Forelimb muscle (tissue), 1 donor: Measurements from ENCODE around the gene KCTD4. TPM values are rescaled to one million over a fixed set of nuclear protein-coding genes. Genes with fewer than 3 reads are reported as not detected.
"Not testable (repeated sequence)": the region's sequence is repeated elsewhere in the genome, so short reads cannot be mapped to it uniquely, and the experiment has no call there.

ENCODE experiments used
- DNase-seq: peaks from one replicate; pipeline ENCODE4 v3.0.0-alpha.2; 2013; ENCODE audit warnings: low read depth
- polyA plus RNA-seq: library from polyadenylated mRNA; unstranded; fragments of 120-200 nt; gene quantifications from one replicate; pipeline ENCODE4 v1.2.1, GENCODE V29; 2013; ENCODE audit not compliant: insufficient read length

Gene KCTD4
- polyA plus RNA-seq, 1 donor, result not detected

DNA sequence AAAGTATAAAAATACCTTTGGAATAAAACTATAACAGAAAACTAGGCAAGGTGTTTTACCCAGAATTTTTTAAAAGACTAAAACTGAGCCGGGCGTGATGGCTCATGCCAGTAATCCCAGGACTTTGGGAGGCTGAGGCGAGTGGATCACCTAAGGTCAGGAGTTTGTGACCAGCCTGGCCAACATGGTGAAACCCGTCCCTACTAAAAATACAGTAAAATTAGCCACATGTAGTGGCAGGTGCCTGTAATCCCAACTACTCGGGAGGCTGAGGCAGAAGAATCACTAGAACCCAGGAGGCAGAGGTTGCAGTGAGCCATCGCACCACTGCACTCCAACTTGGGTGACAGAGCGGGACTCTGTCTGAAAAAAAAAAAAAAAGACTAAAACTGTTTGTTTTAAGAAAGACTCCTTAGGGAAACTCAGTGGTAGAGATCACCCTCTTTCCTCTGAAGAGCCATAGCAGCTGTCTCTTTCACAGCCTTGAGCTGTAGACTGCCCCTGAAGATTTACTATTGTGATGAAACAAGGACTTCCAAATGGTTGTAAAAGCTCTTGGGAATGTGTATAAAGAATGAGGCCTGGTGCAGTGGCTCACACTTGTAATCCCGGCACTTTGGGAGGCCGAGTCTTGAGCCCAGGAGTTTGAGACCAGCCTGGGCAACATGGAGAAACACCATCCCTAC lies 14.7 kb upstream of the KCTD4 start:
- no peak for DNase-seq

DNA sequence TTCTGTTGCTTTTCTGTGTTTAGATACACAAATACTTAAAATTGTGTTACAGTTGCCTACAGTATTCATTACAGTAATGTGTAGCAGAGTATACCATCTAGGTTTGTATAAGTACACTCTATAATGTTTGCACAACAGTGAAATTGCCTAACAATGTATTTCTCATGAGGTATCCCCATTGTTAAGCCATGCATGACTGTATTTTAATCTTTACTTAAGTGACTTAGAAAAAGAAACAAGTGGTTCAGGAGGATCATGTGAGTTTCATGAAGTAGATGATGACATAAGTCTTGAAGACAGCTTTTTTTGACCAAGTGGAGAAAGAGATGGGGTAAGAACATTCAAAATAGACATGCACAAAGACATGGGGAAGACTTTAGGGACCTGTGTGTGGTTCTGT lies 8.4 kb upstream of the KCTD4 start:
- DNase-seq, result no peak

DNA sequence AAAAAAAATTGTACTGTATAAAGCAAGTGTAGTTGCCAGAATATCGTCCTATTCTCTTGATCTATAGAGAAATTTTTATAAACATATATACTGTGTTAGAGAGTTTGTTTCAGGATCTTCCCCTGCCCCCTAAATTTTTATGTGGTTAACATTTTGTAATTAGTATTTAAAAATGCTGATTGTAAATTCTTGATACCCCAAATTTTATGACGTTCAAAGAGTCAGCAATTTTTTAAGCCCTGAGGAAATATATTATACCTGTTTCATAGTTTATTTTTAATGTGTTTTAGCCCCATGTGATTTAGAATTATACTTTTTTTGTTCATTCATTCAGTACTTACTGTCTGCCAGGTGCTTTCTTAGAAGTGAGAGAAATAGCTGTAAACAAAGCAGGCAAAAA lies 7.3 kb upstream of the KCTD4 start:
- DNase-seq, result no peak

DNA sequence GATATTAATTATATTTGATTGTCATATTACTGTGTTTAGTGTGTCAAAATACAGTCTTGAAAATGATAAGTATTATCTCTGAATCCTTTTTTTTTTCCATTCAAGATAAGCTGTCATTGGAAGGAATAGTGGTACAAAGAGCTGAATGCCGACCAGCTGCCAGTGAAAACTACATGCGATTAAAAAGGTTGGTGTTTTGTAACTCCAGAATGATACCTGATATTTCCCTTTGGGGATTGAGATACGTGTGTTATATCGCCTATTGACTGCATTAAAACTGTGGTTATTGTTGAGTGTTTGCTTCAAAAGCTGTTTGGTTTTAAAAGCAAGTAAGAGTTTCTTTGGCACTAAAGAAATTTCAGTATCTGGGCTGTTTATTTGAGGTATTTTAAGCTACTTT lies 6.5 kb upstream of the KCTD4 start:
- DNase-seq, result no peak

DNA sequence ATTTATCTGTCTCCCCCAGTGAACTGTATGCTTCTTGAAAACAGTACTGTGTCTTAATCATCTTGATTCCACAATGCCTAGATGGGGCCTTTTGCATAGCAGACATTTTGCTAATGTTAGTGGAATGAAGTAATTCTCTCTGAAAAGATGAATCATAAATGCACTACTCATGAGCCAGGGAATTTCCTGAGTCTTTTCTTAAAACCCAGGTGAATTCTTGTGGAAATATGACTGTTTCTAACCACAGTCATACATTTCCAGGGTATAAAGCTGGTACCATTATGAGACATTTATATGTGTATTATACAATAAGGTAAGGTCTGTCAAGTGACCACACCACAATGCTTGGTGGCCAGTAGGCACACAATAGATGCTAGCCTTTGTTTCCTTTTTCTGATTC lies 5.5 kb upstream of the KCTD4 start:
- no peak for DNase-seq

DNA sequence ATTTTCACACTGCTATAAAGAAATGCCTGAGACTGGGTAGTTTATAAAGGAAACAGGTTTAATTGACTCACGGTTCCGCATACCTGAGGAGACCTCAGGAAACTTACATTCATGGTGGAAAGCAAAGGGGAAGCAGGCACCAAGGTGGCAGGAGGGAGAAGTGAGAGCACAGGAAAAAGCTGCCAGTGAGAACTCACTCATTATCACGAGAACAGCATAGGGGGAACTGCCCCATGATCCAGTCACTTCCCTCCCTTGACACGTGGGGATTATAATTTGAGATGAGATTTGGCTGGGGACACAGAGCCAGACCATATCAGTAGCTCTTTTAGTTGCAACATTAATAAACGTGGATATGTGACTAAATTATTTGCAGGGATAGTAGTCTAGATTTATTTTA lies 4.3 kb upstream of the KCTD4 start:
- no peak for DNase-seq

DNA sequence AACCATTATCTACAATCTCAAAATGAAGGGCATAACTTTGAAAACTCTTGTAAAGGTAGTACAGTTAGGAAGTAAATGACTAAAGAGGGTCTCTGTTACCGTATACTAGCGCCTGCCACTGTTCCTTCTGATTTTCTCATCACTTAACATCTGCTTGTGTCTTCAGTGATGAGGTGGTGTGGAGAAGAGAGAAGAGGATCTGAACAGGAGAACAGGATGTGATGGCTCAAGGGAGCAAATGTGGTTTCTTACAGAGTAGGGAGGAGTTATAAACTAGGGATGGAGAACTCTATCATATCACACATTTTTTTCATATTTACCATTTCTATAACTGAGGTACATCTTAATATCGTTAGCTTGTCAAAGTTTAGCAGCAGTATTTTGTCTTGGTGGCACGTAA lies 1.1 kb downstream of the KCTD4 start:
- DNase-seq, result no peak

DNA sequence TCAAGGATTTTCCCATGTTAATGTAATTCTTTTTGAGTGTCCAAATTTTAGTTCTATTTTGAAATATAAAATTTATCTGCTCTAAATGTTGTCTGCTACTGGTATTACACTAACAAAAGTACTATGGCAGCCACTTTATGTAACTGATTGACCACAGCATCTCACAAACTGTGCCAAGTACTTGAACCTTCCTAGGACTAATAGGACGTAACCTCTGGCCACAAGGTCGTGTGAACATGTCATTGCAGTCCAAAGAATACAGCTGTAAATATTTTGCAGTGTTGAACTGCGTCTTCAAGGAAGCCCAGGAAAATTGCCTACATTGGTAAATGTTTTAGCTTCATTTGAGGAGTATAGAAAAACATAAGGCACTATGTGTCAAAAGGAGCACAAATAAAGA lies 1.9 kb downstream of the KCTD4 start:
- no peak for DNase-seq

DNA sequence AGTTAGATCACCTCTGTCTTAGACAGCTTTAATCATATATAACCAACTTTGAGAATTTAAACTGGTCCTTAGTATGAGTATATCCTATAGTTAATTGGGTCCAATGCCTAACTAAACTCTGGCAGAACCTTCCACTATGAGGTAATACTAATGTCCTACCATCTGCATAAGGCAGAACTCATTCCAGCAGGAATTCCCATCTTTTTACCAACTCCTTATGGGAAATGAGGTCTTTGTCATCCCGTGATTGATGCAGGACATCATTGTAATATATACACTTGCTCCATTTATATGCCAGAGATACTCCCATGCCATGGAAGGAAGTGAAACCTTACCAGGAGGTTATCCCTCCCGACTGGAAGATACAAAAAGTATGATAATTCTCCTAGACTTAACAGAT lies 2.8 kb downstream of the KCTD4 start:
- DNase-seq, result no peak

DNA sequence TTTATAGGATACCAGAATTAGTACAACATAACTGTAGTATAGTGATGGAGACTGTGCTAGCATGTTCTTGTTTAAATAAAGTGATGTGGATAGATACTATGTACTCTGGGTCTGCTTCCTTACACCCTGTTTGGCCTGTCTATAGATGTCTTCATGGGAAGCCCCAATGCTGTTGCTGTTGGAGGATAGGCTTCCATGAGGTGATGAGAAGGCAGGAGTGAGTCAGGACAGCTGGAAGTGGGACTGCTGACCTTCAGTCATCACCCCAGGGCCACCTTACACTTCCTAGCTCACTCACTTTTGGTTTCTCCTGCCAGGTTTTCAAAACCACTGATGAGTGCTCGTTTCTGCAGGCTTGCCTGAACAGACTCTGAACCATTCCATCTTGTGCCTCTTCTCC lies 4.2 kb downstream of the KCTD4 start:
- DNase-seq, result no peak

DNA sequence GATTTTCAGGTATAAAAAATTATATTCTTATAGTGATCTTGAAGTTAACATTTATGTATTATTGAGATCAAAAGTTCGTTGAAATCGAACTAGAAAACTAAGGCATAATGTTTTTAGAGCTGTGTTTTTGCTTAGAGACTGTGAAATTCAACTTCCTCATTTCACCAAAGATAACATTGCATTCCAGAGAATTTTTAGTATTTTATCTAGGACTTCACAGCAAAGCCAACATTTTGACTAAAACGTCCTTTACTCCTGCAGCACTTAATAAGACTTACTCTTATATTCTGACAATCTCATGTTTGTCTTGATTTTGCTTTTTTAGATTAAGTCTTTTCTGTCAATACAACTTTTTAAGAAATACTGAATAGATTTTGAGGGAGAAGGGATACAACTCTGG lies 4.7 kb downstream of the KCTD4 start:
- DNase-seq, result no peak

DNA sequence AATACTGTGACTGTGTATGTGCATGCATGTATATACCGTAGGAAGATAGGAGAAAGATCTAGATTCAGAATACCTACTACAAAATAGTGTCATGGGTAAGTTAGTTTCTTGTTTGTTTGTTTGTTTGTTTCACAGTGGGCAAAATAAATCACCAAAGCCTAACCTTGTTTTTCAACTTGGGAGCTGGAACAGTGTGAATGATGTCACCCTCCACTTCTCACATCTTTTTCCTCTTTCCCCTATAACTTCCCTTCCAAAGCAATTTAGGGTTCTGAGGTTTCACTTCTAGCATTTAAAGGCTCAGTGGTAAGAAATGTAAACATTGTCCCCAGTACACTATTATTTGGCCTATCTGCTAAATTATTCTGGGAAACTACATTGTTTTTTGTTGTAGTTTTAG lies 5.4 kb downstream of the KCTD4 start:
- DNase-seq, result no peak

DNA sequence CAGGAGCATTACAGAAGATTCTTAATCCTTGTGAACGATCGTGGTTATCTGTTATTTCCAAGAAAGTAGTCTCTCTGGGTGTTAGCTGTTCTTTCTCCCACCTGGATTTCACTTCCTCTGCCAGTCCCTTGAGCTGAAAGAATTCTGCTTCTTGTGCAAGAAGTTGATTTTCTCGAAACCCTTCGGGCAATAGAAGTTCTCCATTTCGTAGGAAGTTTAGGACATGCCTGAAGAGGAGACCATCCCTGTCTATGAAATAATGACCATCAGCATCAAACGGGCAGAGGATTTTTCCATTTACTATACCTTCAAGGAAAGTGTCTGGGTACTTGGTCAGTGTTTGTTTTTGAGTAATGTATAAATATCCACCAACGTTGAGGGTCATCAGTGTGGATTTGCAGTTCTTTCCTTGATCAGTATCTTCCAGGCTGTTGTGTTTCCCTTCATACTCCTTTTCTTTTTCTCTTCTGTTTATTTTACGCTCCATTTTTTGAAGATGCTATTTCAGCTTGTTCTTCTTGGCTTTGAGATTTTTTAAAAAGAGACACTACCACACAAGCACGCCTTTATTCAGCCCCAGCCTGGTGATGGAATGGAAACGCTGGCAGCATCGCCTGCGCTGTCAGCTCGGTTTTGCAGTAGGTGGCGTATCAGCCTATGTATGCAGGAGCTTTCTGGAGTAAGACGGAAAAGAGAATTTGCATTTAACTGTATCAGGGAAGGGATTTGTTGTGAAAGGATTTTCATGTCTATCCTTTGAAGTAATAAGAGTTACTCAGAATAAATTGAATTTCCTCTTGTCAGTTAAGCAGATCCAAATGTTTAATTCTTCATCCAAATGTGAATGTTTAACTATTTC lies 6.5 kb downstream of the KCTD4 start:
- DNase-seq, result no peak

DNA sequence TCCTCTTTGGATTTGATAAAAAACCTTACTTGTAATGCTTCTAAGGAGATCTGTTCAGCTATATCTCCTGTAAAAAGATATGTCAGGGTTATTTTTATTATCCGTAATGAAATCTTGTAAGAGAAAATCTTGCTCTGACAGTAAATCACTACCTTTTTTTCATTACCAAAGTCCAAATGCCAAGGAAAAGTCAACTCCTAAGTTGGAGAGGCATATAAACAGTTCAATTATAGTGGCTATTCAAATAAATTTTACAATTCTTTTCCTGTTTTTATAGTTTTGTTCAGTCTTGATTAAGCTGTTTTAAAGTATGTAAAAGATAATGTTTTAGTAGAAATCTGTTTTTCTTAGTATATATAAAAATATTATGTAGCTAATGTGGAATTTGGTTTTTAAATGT lies 9.0 kb downstream of the KCTD4 start:
- no peak for DNase-seq

DNA sequence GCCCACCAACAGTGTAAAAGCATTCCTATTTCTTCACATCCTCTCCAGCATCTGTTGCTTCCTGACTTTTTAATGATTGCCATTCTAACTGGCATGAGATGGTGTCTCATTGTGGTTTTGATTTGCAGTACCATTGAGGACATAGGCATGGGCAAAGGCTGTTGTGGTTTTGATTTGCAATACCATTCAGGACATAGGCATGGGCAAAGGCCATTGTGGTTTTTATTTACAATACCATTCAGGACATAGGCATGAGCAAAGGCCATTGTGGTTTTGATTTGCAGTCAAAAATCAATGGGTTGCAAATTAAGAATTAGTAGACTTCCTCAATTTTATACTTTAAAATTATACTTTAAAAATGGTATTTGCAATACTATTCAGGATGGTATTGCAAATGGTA lies 11.3 kb downstream of the KCTD4 start:
- not testable (repeated sequence) for DNase-seq

DNA sequence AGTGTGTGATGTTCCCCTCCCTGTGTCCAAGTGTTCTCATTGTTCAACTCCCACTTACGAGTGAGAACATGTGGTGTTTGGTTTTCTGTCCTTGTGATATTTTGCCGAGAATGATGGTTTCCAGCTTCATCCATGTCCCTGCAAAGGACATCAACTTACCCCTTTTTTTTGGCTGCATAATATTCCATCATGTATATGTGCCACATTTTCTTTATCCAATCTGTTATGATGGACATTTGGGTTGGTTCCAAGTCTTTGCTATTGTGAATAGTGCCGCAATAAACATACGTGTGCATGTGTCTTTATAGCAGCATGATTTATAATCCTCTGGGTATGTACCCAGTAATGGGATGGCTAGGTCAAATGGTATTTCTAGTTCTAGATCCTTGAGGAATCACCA lies 11.8 kb downstream of the KCTD4 start:
- not testable (repeated sequence) for DNase-seq

DNA sequence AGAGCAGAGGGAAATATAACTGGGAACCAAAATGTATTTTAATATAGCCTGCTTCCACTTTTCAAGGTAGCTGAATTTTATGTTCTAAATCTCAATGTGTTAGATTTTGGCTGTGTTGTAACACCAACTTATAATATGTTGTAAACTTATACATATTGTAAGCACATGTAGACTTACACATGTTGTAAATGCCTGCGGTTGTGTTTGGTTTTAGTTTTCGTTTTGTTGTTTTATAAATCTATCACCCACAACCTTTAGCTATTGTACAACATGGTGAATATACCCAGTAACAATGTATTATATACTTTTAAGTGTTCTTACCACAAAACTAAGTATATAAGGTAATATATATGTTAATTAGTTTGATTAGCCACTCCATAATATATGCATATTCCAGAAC lies 15.6 kb downstream of the KCTD4 start:
- DNase-seq, result no peak

DNA sequence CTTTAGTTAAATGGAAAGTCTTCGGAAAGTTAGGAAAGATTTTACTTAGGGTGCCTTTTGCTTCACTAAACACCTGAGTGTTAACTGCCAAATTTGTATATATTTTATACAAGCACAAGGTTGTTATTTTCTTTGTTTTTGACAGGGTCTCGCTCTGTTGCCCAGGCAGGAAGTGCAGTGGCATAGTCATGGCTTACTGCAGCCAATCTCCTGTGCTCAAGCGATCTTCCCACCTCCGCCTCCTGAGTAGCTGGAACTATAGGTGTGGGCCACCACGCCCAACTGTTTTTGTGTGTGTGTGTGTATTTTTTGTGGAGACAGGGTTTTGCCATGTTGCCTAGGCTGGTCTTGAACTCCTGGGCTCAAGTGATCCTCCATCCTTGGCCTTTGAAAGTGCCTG lies 16.2 kb downstream of the KCTD4 start:
- DNase-seq, result no peak

DNA sequence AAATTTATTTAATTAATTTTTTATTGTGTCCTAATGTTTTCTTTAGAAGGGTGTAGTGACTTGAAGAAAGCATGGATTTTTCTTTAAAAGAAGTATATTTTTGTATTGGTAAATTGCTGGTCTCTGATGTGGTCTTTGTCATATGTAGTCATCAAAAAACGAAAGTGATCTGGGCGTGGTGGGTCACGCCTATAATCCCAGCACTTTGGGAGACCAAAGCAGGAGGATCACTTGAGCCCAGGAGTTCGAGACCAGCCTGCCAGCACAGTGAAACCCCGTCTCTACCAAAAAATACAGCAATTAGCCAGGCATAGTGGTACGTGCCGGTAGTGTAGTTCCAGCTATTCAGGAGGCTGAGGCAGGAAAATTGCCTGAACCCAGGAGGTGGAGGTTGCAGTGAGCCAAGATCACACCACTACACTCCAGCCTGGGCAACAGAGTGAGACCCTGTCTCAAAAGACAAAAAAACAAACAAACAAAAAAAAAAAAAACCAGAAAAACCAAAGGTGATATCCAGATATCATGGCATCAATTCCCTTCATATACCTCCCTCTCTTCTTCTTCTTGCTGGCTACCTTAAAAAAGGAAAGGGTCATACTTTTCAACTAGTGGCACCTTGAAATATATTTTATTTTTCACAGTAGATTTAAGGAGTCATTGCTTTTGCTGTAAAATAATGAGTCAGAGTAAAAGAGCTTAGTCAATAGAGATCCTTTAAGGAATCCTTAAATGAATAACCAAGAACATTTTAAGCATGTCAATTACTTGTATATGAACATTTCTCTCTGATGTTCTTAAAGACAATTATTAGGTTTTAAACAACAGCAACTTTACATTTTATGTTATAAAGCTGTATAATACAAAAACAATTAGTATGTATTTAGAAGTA lies 19.9 kb downstream of the KCTD4 start:
- no peak for DNase-seq

DNA sequence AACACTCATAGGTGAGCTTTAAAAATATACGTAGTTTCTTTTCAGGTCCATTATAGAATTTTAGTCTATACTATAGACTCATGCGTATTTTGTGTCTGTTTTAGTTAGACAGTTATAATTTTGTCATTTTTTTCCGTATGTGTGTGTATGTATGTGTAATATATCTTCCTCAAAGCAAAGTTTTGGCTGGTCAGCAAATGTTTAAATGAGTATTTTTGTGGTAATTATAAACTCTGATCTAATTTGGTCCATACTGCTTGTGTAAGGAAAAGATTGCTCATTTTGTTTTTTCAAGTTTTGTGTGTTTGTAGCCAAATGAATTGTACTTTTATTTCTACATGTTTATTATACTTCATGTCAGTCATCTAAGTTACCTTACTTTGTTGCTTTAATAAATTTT lies 20.5 kb downstream of the KCTD4 start:
- no peak for DNase-seq

DNA sequence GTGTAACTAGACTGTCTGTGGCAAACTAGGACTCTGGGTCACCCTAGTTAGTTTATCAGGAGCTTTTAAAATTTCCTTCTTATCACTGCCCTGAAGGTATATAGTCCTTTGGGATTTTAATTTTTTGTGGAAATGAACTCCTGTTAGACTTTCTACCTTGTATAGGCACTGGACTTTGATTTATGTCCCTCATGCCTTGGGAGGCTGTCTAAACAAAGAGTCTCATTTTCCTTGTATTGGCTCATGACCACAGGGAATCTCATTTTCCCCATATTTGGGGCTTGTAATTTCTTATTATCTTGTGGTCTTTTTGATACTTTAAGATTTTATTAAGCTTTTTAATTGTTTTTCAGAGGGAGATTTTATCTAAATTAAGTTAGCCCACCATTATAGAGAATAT lies 21.4 kb downstream of the KCTD4 start:
- DNase-seq, result no peak

DNA sequence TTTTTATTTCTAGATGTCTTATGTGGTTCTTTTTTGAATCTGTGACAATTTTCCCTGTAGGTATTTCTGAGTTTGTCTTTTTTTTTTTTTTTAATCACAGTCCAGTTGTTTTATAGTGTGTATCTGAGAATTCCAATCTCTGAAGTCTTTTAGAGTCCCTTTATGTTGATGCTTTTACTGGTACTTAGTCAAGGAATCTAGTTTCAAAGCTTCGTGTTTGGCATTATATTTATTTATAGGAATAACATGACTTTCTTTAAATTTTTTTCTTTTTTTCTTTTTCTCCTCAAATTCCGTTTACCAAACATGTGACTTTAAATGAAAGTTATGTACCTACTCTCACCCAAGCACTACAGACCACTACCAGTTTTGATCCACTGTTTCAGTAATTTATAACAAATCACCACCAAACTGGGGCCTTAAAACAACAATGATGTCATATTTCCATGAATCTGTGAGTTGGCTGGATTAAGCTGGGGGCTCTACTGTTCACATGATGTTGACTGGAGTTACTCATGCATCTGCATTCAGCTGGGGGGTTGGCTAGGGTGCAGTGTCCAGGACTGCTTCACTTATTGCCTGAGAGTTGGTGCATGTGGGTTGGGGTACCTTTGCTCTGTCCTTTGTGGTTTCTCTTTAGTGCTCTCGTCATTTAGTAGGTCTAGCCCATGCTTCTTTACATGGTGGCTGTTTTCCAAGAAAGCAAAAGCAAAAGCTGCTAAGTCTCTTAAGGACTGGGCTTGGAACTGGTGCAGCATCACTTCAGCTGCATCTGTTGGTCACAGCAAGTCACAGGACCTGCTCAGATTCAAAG lies 22.3 kb downstream of the KCTD4 start:
- peak; percentile 31 for DNase-seq
